Natural killer cell (primary cell): Measurements from ENCODE around the gene MAP2K5. TPM values are rescaled to one million over a fixed set of nuclear protein-coding genes. Genes with fewer than 3 reads are reported as not detected.

Experiments used
- ATAC-seq, 3 donors: fragments of 150-1000 bp in 2 of 3; fragments of 200-7000 bp in 1 of 3; cut with Tn5 transposase; 1 replicate in 1 of 3; 2 replicates in 2 of 3; pipeline ENCODE4 v1.10.0; 2021; ENCODE audit warnings: mild to moderate bottlenecking in 2 of 3, moderate library complexity in 2 of 3
- DNase-seq, 2 donors: peaks; one replicate each; pipeline versions ENCODE4 v3.0.0 to v3.0.0-alpha.2; 2013 to 2021; ENCODE audit warnings: mixed read lengths in 1 of 2
- H3K27ac ChIP-seq: one replicate; pipeline ENCODE4 v1.5.1; 2013; ENCODE audit warnings: mild to moderate bottlenecking, low read length
- H3K27me3 ChIP-seq: one replicate; pipeline ENCODE4 v1.6.1; 2013; ENCODE audit warnings: low read length; ENCODE audit not compliant: control insufficient read depth, insufficient read depth
- H3K36me3 ChIP-seq: one replicate; pipeline ENCODE4 v1.6.1; 2013; ENCODE audit warnings: low read length; ENCODE audit not compliant: control insufficient read depth, insufficient read depth
- H3K4me1 ChIP-seq: one replicate; pipeline ENCODE4 v1.6.1; 2013; ENCODE audit warnings: low read length; ENCODE audit not compliant: control insufficient read depth, insufficient read depth
- H3K4me3 ChIP-seq: one replicate; pipeline ENCODE4 v1.5.1; 2013; ENCODE audit warnings: low read length
- H3K9me3 ChIP-seq: one replicate; pipeline ENCODE4 v1.6.1; 2013; ENCODE audit warnings: low read length; ENCODE audit not compliant: control insufficient read depth, insufficient read depth
- H3K27ac Mint-ChIP-seq, 2 donors: one replicate each; pipeline ENCODE4 v1.8.0; 2022; ENCODE audit warnings: mild to moderate bottlenecking in 2 of 2, mixed read lengths in 2 of 2, moderate library complexity in 1 of 2
- H3K27me3 Mint-ChIP-seq, 2 donors: one replicate each; pipeline ENCODE4 v1.8.0; 2022; ENCODE audit warnings: low read depth in 2 of 2, mixed read lengths in 2 of 2
- H3K36me3 Mint-ChIP-seq: one replicate; pipeline ENCODE4 v1.8.0; 2022; ENCODE audit warnings: mixed read lengths
- H3K4me1 Mint-ChIP-seq, 2 donors: one replicate each; pipeline ENCODE4 v1.8.0; 2022; ENCODE audit warnings: mixed read lengths in 2 of 2
- H3K4me3 Mint-ChIP-seq: one replicate; pipeline ENCODE4 v1.8.0; 2022; ENCODE audit warnings: mild to moderate bottlenecking, moderate library complexity, mixed read lengths
- H3K9me3 Mint-ChIP-seq, 2 donors: one replicate each; pipeline ENCODE4 v1.8.0; 2022; ENCODE audit warnings: mixed read lengths in 2 of 2
- WGBS: methylation state at CpG from one replicate; pipeline ENCODE4 v1.1.7; 2013; ENCODE audit warnings: missing lambda C conversion rate; ENCODE audit not compliant: insufficient coverage; 5-methylcytosine and 5-hydroxymethylcytosine counted together
- intact Hi-C: fragments of 100-400 bp; cut with micrococcal nuclease; formaldehyde crosslinking; loops from one replicate; pipeline ENCODE4 v1.14.2; 2022
- total RNA-seq, 4 donors: library from RNA; stranded (reverse); fragments of 120-200 nt in 1 of 4; gene quantifications; one replicate each; pipeline versions ENCODE4 v1.2.3 to v1.2.4, GENCODE V29; 2013 to 2022
- TF ChIP-seq, protein P1 (sequence below): fragments of 200-600 bp; IDR thresholded peaks from one replicate; pipeline ENCODE4 v1.8.0; 2022; ENCODE audit warnings: antibody characterized with exemption

The MAP2K5 gene
- total RNA-seq, 3 donors from 2014 or later (not counting 1 experiment from before 2014, with no cell fraction given), result 25.6 to 32.6 (median 29.2) TPM

DNA sequence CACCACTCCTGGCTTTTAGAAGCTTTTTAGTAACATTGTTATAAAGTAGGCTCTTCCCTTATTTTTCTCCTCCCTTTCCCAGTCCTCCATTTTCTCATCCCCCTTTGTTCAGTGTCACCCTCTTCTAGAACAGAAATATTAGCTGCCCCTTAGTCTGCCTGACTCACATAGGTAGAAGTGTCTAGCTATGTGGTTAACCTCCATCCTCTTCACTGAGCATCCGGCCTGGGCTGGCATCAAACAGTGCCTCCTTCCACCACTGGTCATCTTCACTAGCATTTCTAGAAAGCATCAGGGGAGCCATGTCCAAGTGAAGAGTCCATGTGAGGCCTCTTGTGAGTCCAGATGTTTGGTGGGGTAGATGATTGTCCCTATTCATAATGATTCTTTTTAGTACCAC lies 212.8 kb downstream of the MAP2K5 start:
- ATAC-seq (peak in 2 of 3 donors; percentile 31 to 66), DNase-seq (no peak)
- Mint-ChIP-seq H3K27me3 (no peaks in the 10 kb centered on the region), H3K9me3 (no peaks in the 10 kb centered on the region), H3K4me1 (peaks cover 49 to 51% of the 10 kb centered on the region in 2 donors), H3K27ac (no peak overlapping the region), H3K4me3 (no peak overlapping the region), H3K36me3 (no peaks in the 10 kb centered on the region)
- TF ChIP-seq, protein P1, sequence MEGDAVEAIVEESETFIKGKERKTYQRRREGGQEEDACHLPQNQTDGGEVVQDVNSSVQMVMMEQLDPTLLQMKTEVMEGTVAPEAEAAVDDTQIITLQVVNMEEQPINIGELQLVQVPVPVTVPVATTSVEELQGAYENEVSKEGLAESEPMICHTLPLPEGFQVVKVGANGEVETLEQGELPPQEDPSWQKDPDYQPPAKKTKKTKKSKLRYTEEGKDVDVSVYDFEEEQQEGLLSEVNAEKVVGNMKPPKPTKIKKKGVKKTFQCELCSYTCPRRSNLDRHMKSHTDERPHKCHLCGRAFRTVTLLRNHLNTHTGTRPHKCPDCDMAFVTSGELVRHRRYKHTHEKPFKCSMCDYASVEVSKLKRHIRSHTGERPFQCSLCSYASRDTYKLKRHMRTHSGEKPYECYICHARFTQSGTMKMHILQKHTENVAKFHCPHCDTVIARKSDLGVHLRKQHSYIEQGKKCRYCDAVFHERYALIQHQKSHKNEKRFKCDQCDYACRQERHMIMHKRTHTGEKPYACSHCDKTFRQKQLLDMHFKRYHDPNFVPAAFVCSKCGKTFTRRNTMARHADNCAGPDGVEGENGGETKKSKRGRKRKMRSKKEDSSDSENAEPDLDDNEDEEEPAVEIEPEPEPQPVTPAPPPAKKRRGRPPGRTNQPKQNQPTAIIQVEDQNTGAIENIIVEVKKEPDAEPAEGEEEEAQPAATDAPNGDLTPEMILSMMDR, result no peak
- no peak overlapping the region for H3K4me3 ChIP-seq
- intact Hi-C loops, result no loop called here
- H3K27ac ChIP-seq, result no peak overlapping the region
- 38% methylated on average over 1 of the region's 1 CpG for WGBS
- H3K27me3 ChIP-seq, result no peaks in the 10 kb centered on the region
- H3K36me3 ChIP-seq, result no peaks in the 10 kb centered on the region
- H3K4me1 ChIP-seq, result peaks cover 16% of the 10 kb centered on the region
- H3K9me3 ChIP-seq, result no peaks in the 10 kb centered on the region

DNA sequence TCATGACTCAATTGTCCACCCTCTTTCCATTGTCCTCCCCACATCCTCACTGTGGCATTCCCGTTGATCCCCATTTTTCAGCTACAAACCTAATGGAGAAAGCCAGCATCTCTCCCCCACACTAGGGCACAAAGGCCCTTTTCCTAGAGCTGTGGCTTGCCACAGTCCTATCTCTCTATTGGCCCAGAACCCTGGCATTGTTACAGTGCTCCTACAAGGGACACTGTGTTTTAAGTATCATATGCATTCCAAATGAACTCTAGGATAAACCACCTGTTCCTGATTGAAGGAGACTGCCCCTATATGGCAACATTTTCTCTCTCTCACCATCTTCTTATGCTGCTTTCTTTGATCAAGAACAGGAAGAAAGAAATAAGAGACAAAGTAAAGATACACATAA lies 213.4 kb downstream of the MAP2K5 start:
- peak overlapping the region in 1 of 2 donors; percentile 12 for H3K27ac Mint-ChIP-seq
- H3K4me3 Mint-ChIP-seq, result no peak overlapping the region
- Histone ChIP-seq H3K4me3 (no peak overlapping the region), H3K4me1 (peaks cover 16% of the 10 kb centered on the region), H3K27me3 (no peaks in the 10 kb centered on the region), H3K27ac (no peak overlapping the region), H3K9me3 (no peaks in the 10 kb centered on the region), H3K36me3 (no peaks in the 10 kb centered on the region)
- H3K4me1 Mint-ChIP-seq, result peaks cover 49 to 51% of the 10 kb centered on the region in 2 donors
- no peak for ATAC-seq
- DNase-seq, result no peak
- no peaks in the 10 kb centered on the region for H3K9me3 Mint-ChIP-seq
- WGBS, result 97% methylated on average over 1 of the region's 1 CpG
- TF ChIP-seq, protein P1, result no peak
- intact Hi-C loops, result no loop called here
- H3K36me3 Mint-ChIP-seq, result no peaks in the 10 kb centered on the region
- H3K27me3 Mint-ChIP-seq, result no peaks in the 10 kb centered on the region

DNA sequence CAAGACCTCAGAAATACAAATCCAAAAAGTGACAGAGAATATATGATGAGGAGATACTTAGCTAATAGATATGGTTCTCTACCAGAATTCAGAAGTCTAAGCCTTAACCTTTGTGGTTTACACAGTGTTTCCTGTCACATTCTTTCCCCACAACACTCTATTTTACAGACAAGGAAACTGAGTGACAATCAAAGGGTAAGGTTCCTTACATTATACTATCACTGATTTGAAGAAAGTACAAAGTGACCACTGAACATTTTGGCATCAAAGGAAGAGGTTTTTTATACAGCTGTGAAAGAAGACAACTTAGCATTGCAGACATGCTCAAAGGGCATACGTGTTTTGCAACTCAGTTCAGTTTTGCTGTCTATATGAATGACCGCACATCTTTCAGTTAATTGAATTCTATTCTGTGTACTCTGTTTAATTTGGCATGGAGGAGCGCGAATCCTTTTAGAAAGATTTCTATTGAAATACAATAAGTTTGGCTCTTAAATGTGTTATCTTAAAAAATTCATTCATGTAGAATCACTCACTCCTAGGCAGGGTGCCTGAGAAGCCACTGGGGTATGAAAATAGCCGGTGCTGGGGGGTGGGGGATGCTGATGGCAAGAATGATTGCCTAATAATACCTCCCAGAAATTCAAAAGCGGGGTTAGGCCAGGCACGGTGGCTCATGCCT lies 216.3 kb downstream of the MAP2K5 start:
- H3K27me3 Mint-ChIP-seq, result no peaks in the 10 kb centered on the region
- H3K36me3 Mint-ChIP-seq, result no peaks in the 10 kb centered on the region
- DNase-seq (peak in 1 of 2 donors; percentile 50), ATAC-seq (peak in 2 of 3 donors; percentile 50)
- H3K4me3 Mint-ChIP-seq, result peak overlapping the region; percentile 0
- Histone ChIP-seq H3K27ac (no peak overlapping the region), H3K4me1 (peaks cover 16% of the 10 kb centered on the region), H3K36me3 (no peaks in the 10 kb centered on the region), H3K27me3 (no peaks in the 10 kb centered on the region), H3K4me3 (no peak overlapping the region), H3K9me3 (no peaks in the 10 kb centered on the region)
- TF ChIP-seq, protein P1, result no peak
- H3K4me1 Mint-ChIP-seq, result peaks cover 41 to 54% of the 10 kb centered on the region in 2 donors
- intact Hi-C loops, result no loop called here
- no peaks in the 10 kb centered on the region for H3K9me3 Mint-ChIP-seq
- WGBS, result 80% methylated on average over 4 of the region's 7 CpGs
- H3K27ac Mint-ChIP-seq, result peak overlapping the region in 1 of 2 donors; percentile 67

DNA sequence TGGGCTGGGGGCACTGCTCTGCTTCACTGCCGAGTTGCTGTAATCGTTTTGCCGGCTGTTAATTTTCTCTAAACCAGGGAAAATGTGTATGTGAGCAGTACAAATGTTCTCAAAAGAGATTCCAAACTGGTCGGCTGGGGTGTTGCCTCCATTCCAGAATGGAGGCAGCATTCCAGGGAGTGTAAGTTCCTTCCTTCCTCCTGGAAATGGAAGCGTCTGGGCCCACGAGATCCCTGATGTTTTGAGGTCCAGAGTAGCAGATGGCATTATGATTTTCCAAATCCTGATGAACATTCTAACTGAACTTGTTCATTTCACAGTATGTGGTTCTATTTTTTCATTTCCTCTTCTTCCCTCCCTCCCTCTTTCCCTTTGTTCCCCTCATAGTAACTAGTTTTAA lies 218.4 kb downstream of the MAP2K5 start:
- peaks cover 20 to 33% of the 10 kb centered on the region in 2 donors for H3K4me1 Mint-ChIP-seq

More for the DNA sequence above, 218.4 kb downstream of the MAP2K5 start:
- TF ChIP-seq, protein P1, result no peak
- WGBS, result 81% methylated on average over 6 of the region's 6 CpGs
- no peaks in the 10 kb centered on the region for H3K36me3 Mint-ChIP-seq
- H3K9me3 ChIP-seq, result no peaks in the 10 kb centered on the region
- intact Hi-C loops, result no loop called here
- H3K4me1 ChIP-seq, result peaks cover 10% of the 10 kb centered on the region
- ATAC-seq, result no peak
- H3K27ac Mint-ChIP-seq, result no peak overlapping the region
- H3K4me3 Mint-ChIP-seq, result no peak overlapping the region
- no peak overlapping the region for H3K4me3 ChIP-seq
- no peaks in the 10 kb centered on the region for H3K36me3 ChIP-seq
- no peaks in the 10 kb centered on the region for H3K9me3 Mint-ChIP-seq
- H3K27ac ChIP-seq, result no peak overlapping the region
- no peak for DNase-seq
- no peaks in the 10 kb centered on the region for H3K27me3 ChIP-seq
- no peaks in the 10 kb centered on the region for H3K27me3 Mint-ChIP-seq
